ENCODE measurements around the gene MYL11.
"Not testable (repeated sequence)": the region's sequence is repeated elsewhere in the genome, so short reads cannot be mapped to it uniquely, and the experiment has no call there.

Gene MYL11

GRCh38 chr16:30381291-30382041, 6.9 kb downstream of the MYL11 start:
- no peak for TF ChIP-seq POLR2A (IDR thresholded peaks at IDR 0.05; ENCODE audit: low read depth, low read length)
- no peak for FAIRE-seq

GRCh38 chr16:30382111-30382881, 7.7 kb downstream of the MYL11 start, which contains the start of gene SEPTIN1:
Gene SEPTIN1 (minus strand): TSS chr16:30382561. CDS start chr16:30382542, 19 bp downstream.
- no peak for DNase-seq (ENCODE audit: insufficient read length, low spot score)
- FAIRE-seq = no peak

More at GRCh38 chr16:30381291-30382041, 6.9 kb downstream of the MYL11 start:
- DNase-seq (ENCODE audit: insufficient read length, low spot score) = no peak

GRCh38 chr16:30383521-30383920, 8.9 kb downstream of the MYL11 start:
- FAIRE-seq (no peak), DNase-seq (ENCODE audit: insufficient read length, low spot score) (no peak)
- TF ChIP-seq POLR2A (IDR thresholded peaks at IDR 0.05; ENCODE audit: low read depth, low read length) = no peak

More at GRCh38 chr16:30382111-30382881, 7.7 kb downstream of the MYL11 start, which contains the start of gene SEPTIN1:
- no peak for TF ChIP-seq POLR2A (IDR thresholded peaks at IDR 0.05; ENCODE audit: low read depth, low read length)

- TF ChIP-seq POLR2A (IDR thresholded peaks at IDR 0.05; ENCODE audit: low read depth, low read length) = no peak
- no peak for FAIRE-seq
- DNase-seq (ENCODE audit: insufficient read length, low spot score) = no peak
Observed at GRCh38 chr16:30394592-30395154, 20.1 kb downstream of the MYL11 start.

GRCh38 chr16:30395155-30395991, 20.8 kb downstream of the MYL11 start, which contains the start of gene ZNF48:
Gene ZNF48 (plus strand): TSS chr16:30395420. CDS start chr16:30395795, 375 bp downstream.
- FAIRE-seq (no peak), DNase-seq (ENCODE audit: insufficient read length, low spot score) (peak; percentile 65)
- TF ChIP-seq POLR2A (IDR thresholded peaks at IDR 0.05; ENCODE audit: low read depth, low read length) = peak; percentile 35; the same call in 1 of the 2 replicates

- DNase-seq (ENCODE audit: insufficient read length, low spot score) (no peak), FAIRE-seq (no peak)
Observed at GRCh38 chr16:30395992-30396585, 21.5 kb downstream of the MYL11 start.

GRCh38 chr16:30396627-30397026, 22.0 kb downstream of the MYL11 start:
- DNase-seq (ENCODE audit: insufficient read length, low spot score); FAIRE-seq: not testable (repeated sequence)

More at GRCh38 chr16:30395992-30396585, 21.5 kb downstream of the MYL11 start:
- TF ChIP-seq POLR2A (IDR thresholded peaks at IDR 0.05; ENCODE audit: low read depth, low read length) = no peak

- FAIRE-seq = no peak
- no peak for DNase-seq (ENCODE audit: insufficient read length, low spot score)
- no peak for TF ChIP-seq POLR2A (IDR thresholded peaks at IDR 0.05; ENCODE audit: low read depth, low read length)
Observed at GRCh38 chr16:30397056-30397455, 22.5 kb downstream of the MYL11 start.

GRCh38 chr16:30397776-30398660, 23.4 kb downstream of the MYL11 start:
- no peak for DNase-seq (ENCODE audit: insufficient read length, low spot score)
- FAIRE-seq = no peak

GRCh38 chr16:30398661-30399434, 24.2 kb downstream of the MYL11 start:
- FAIRE-seq (no peak), DNase-seq (ENCODE audit: insufficient read length, low spot score) (no peak)
- TF ChIP-seq POLR2A (IDR thresholded peaks at IDR 0.05; ENCODE audit: low read depth, low read length) = no peak

More at GRCh38 chr16:30397776-30398660, 23.4 kb downstream of the MYL11 start:
- TF ChIP-seq POLR2A (IDR thresholded peaks at IDR 0.05; ENCODE audit: low read depth, low read length) = no peak

- FAIRE-seq = no peak
- DNase-seq (ENCODE audit: insufficient read length, low spot score) = no peak
- no peak for TF ChIP-seq POLR2A (IDR thresholded peaks at IDR 0.05; ENCODE audit: low read depth, low read length)
Observed at GRCh38 chr16:30399435-30400186, 25.0 kb downstream of the MYL11 start.

All from H54 (cell line).